ENCODE data around the gene HSD17B2.
"Not testable (repeated sequence)": the region's sequence is repeated elsewhere in the genome, so short reads cannot be mapped to it uniquely, and the experiment has no call there.

HSD17B2 gene

GRCh38 chr16:82074019-82074558 lies 39.0 kb downstream of the HSD17B2 start:
- DNase-seq (ENCODE audit: low read depth in 3 of 3, low spot score in 1 of 3) = no peak

DNA sequence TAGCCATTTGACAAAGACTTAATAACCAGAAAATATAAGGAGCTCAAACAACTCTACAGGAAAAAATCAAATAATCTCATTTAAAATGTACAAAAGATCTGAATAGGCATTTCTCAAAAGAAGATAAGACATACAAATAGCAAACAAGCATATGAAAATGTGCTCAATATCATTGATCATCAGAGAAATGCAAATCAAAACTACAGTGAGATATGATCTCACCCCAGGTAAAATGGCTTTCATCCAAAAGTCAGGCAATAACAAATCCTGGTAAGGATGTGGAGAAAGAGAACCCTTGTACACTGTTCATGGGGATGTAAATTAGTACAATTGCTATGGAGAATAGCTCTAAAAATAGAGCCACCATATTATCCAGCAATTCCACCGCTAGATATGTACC lies 43.1 kb downstream of the HSD17B2 start:
- no peak for DNase-seq (ENCODE audit: low read depth in 3 of 3, low spot score in 1 of 3)

GRCh38 chr16:82079892-82080291 lies 44.8 kb downstream of the HSD17B2 start:
- no peak for DNase-seq (ENCODE audit: low read depth in 3 of 3, low spot score in 1 of 3)

DNA sequence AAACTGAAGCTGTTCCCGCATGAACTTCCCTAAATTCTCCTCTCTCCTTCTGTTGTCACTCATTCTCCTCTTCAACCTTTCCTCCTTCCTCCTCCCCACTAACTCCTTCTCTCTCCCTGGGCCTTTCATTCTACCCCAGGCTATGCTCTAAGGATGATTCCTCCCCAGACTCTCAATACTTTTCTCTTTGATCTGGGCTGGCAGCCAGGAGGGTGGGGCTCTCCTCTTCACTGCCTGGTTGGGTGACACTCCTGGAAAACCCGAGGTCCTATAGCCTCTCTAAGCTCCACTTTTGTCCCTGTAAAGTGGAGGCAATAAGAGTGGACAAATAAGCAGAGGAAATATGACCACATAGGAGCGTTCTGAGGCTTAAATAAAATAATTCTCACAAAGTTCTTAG lies 46.2 kb downstream of the HSD17B2 start:
- DNase-seq (ENCODE audit: low read depth in 3 of 3, low spot score in 1 of 3) = no peak

GRCh38 chr16:82082097-82082496 lies 47.0 kb downstream of the HSD17B2 start:
- no peak for DNase-seq (ENCODE audit: low read depth in 3 of 3, low spot score in 1 of 3)

- DNase-seq (ENCODE audit: low read depth in 3 of 3, low spot score in 1 of 3) = no peak
Measured at GRCh38 chr16:82082543-82083244, 47.6 kb downstream of the HSD17B2 start.

GRCh38 chr16:82083710-82084353 lies 48.8 kb downstream of the HSD17B2 start:
- DNase-seq (ENCODE audit: low read depth in 3 of 3, low spot score in 1 of 3) = no peak

DNA sequence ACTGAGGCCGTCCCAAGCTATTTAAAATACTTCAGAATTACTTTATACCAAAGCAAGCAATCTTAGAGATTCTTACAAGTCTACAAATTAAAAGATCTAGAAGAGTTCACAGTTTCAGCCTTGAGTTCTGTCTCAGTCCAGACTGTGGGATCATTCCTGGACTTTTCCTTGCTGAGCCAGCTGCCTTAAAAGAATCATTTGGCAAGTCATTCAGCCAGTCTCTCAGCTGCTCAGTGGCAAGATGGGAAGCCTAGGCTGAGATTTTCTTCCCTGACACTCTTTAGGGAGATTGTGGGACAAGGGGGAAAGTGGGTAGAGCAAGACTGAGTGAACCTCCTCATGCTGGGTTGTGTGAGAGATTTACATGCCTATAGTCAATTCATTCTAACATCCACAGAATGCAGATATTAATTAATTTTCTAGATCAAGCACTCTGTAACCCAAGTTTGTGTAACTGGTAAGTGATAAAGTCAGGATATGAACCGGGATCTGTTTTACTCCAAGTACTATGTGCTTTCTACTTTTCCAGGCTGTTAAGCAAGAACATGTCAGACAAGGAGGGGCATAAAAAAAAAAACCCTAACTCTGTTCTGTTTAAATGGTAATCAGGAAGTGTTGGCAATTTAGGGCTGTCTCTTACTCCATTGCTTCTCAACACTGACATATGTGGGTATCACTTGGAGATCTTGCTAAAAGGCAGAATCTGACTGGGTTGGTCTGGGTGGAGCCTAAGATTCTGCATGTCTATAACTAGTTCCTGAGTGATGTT lies 50.1 kb downstream of the HSD17B2 start:
- DNase-seq (ENCODE audit: low read depth in 3 of 3, low spot score in 1 of 3) = no peak

DNA sequence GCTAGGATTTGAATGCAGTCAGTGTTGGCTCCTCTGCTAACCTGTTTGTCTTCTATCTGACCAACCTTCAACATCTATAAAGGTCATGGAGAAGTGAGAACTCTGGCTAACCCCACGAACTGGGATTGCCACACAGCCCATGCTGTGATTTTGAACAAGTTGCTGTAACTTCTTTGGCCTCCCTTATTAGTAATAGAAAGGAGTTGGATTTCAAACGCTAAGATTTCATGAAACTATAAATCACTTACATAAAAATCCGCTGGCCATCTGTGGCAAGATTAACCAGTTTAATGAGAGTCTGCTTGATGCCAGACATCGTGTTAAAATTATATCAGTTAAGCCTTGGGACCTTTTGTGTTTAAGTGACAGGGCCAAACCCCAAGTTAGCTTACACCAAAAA lies 53.4 kb downstream of the HSD17B2 start:
- no peak for DNase-seq (ENCODE audit: low read depth in 3 of 3, low spot score in 1 of 3)

- DNase-seq (ENCODE audit: low read depth in 3 of 3, low spot score in 1 of 3) = no peak
Measured at GRCh38 chr16:82091241-82091640, 56.2 kb downstream of the HSD17B2 start.

DNA sequence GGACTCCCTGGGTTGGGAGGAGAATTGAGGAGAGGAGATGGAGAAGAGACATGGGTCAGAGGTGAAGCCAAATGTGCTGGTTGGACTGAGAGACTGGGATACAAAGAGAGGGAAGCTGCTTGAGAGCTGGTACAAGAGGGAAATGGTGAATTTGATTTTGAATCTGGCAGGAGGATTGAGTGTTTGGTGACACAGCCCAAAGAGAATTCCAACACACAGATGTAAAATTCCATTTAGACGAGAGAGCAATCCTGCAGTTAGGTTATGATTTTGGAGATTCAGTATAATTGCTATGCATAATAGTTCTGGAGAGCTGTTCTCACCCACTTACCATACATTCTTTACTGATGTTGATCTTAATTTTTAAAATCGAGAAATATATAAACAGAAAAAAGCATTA lies 57.7 kb downstream of the HSD17B2 start:
- DNase-seq (ENCODE audit: low read depth in 3 of 3, low spot score in 1 of 3) = no peak

DNA sequence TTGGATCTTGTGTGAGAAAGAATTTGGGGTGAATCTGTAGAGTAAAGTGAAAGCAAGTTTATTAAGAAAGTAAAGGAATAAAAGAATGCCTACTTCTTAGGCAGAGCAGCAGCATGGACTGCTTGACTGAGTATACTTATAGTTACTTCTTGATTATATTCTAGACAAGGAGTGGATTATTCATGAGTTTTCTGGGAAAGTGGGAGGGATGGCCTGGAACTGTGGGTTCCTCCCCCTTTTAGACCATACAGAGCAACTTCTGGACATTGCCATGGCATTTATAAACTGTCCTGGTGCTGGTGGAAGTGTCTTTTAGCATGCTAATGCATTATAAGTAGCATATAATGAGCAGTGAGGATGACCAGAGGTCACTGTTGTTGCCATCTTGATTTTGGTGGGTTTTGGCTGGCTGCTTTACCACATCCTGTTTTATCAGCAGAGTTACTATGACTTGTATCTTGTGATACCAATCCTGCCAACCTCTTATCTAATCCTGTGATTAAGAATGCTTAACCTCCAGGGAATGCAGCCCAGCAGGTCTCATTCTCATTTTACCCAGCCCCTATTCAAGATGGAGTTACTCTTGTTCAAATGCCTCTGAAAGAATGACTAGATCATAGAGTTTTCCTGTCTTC lies 58.7 kb downstream of the HSD17B2 start:
- DNase-seq (ENCODE audit: low read depth in 3 of 3, low spot score in 1 of 3) = no peak

- DNase-seq (ENCODE audit: low read depth in 3 of 3, low spot score in 1 of 3) = no peak
Measured at GRCh38 chr16:82094942-82095540, 60.0 kb downstream of the HSD17B2 start.

DNA sequence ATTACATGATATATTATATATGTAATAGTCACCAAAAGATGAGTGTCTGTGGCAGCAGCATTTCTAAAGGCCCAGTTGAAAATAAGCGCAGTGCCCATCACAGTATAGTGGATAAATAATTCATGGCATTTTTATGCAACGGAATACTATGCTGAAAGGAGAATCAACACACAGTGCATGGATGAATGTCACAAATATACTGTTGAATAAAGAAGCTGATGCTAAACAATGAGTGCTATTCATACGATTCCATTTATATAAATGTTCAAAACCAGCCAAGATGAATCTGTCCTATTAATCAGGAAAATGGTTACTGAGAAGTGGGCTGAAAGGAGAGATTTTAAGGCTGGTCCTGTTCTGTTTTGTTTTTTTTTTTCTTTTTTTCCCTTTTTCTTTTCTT lies 61.6 kb downstream of the HSD17B2 start:
- no peak for DNase-seq (ENCODE audit: low read depth in 3 of 3, low spot score in 1 of 3)

DNA sequence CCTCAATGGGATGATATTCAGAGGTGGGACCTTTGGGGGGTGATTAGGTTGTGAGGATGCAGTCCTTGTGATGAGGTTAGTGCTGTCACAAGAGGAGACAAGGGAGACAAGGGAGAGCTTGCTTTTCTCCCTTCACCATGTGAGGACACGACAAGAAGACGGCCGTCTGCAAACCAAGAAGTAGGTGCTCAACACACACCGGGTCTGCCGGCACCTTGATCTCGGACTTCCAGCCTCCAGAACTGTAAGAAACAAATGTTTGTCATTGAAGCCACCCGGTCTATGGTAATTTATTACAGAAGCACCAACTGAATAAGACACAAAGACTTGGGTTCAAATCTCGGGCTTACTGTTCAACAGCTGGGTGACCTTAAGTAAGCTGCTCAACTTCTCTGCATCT lies 70.1 kb downstream of the HSD17B2 start:
- DNase-seq (ENCODE audit: low read depth in 3 of 3, low spot score in 1 of 3) = no peak

DNA sequence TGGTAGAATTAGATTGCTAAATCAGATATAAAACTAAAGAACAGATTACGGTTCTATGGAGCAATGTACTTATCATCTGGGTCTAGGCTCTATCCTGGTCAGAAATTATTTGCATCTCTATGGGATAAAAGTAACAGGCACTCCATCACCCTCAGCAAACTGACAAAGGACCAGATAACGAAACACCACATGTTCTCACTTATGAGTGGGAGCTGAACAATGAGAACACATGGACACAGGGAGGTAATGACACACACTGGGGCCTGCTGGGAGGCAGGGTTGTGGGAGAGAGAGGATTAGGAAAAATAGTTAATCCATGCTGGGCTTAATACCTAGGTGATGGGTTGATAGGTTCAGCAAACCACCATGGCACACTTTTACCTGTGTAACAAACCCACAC lies 73.0 kb downstream of the HSD17B2 start:
- no peak for DNase-seq (ENCODE audit: low read depth in 3 of 3, low spot score in 1 of 3)

GRCh38 chr16:82108774-82109173 lies 73.7 kb downstream of the HSD17B2 start:
- no peak for DNase-seq (ENCODE audit: low read depth in 3 of 3, low spot score in 1 of 3)

GRCh38 chr16:82109266-82109665 lies 74.2 kb downstream of the HSD17B2 start:
- not testable (repeated sequence) for DNase-seq (ENCODE audit: low read depth in 3 of 3, low spot score in 1 of 3)

- no peak for DNase-seq (ENCODE audit: low read depth in 3 of 3, low spot score in 1 of 3)
Measured at GRCh38 chr16:82111944-82112343, 76.9 kb downstream of the HSD17B2 start.

DNA sequence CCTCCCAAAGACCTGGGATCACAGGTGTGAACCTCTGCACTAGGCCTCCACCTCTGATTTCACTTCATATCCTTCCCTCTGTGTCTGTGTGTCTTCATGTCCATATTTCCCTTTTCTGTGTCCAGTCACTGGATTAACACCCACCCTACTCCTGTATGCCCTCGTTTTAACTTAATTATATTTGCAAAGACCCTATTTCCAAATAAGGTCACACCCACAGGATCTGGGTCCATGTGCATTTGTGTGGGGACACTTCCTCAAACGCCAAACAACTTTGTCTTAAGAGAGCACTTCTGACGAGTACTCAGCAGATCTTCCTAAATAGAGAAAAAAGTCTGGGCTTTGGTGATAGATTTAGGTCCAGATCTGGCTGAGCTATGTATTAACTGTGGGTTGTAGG lies 78.7 kb downstream of the HSD17B2 start:
- DNase-seq (ENCODE audit: low read depth in 3 of 3, low spot score in 1 of 3) = no peak

DNA sequence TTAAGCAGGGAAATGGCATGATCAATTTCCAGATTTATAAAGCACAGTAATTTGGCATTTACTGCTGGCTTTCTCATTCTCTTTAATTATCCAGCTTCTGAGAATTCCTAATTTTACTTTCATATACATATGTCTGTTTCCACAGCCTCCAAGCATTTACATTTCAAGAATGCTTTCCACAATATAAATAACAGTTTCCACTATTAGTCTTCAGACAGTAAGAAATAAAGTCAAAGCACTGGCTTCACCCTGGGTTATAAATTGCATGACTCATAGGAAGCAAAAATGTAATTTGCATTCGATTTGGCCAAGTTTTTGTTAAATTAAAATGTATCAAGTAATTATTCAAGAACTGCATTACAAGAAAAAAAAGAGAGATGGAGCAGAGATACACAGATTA lies 81.5 kb downstream of the HSD17B2 start:
- no peak for DNase-seq (ENCODE audit: low read depth in 3 of 3, low spot score in 1 of 3)
